Caco-2 (cell line): ENCODE data around the gene NAPEPLD. TPM values are rescaled to one million over a fixed set of nuclear protein-coding genes. Genes with fewer than 3 reads are reported as not detected.

Experiments
- BruUV-seq: library from RNA; stranded (reverse); fragments of 400-500 nt; replicated peaks from 2 replicates; lab custom pipeline; 2021; lab: Mats Ljungman, UMichigan
- CTCF ChIA-PET: fragments of 300-600 bp; sonication (Branson Sonifier 250); formaldehyde crosslinking; loops from one replicate; lab custom pipeline; 2022; ENCODE audit warnings: antibody characterized with exemption; lab: Charles Lee
- POLR2A ChIA-PET: fragments of 300-600 bp; sonication (Branson Sonifier 250); formaldehyde crosslinking; loops from one replicate; lab custom pipeline; 2022; ENCODE audit warnings: antibody characterized with exemption; lab: Charles Lee
- DNase-seq, 2 experiments: peaks; one replicate each; pipeline versions ENCODE4 v3.0.0 to v3.0.0-alpha.2; 2020 to 2022
- H3K27me3 ChIP-seq: replicated peaks from 2 replicates; pipeline ENCODE4 v1.6.0; 2011; ENCODE audit warnings: low read length; ENCODE audit not compliant: control insufficient read depth, insufficient read depth
- H3K36me3 ChIP-seq: 2 replicates; pipeline ENCODE4 v1.5.1; 2011; ENCODE audit warnings: low read length; ENCODE audit not compliant: control insufficient read depth, insufficient read depth
- H3K4me1 ChIP-seq: fragments of 250-450 bp; sonication (Bioruptor Pico); 2 replicates; pipeline ENCODE4 v1.5.1; 2020; ENCODE audit warnings: mild to moderate bottlenecking
- H3K4me3 ChIP-seq: 2 replicates; pipeline ENCODE4 v1.5.1; 2011; ENCODE audit warnings: low read depth, mild to moderate bottlenecking, control low read depth, low read length
- H3K9me3 ChIP-seq: fragments of 250-450 bp; sonication (Bioruptor Pico); 2 replicates; pipeline ENCODE4 v1.5.1; 2020; ENCODE audit warnings: mild to moderate bottlenecking, moderate library complexity
- H3K27ac Mint-ChIP-seq: one replicate; pipeline ENCODE4 v1.8.0; 2022; ENCODE audit warnings: mixed read lengths; ENCODE audit not compliant: unreplicated experiment
- H3K27me3 Mint-ChIP-seq: one replicate; pipeline ENCODE4 v1.8.0; 2022; ENCODE audit warnings: mixed read lengths; ENCODE audit not compliant: insufficient read depth, unreplicated experiment
- H3K36me3 Mint-ChIP-seq: one replicate; pipeline ENCODE4 v1.8.0; 2022; ENCODE audit warnings: mild to moderate bottlenecking, mixed read lengths; ENCODE audit not compliant: insufficient read depth, unreplicated experiment
- H3K4me1 Mint-ChIP-seq: one replicate; pipeline ENCODE4 v1.8.0; 2022; ENCODE audit warnings: low read depth, mixed read lengths; ENCODE audit not compliant: unreplicated experiment
- H3K4me3 Mint-ChIP-seq: one replicate; pipeline ENCODE4 v1.8.0; 2022; ENCODE audit warnings: mild to moderate bottlenecking, moderate library complexity, mixed read lengths; ENCODE audit not compliant: unreplicated experiment
- H3K9me3 Mint-ChIP-seq: one replicate; pipeline ENCODE4 v1.8.0; 2022; ENCODE audit warnings: mixed read lengths; ENCODE audit not compliant: unreplicated experiment
- intact Hi-C: fragments of 100-400 bp; cut with micrococcal nuclease; formaldehyde crosslinking; loops from one replicate; pipeline ENCODE4 v1.10.0; 2022; ENCODE audit not compliant: unreplicated experiment
- total RNA-seq: library from RNA; stranded (reverse); gene quantifications from 2 replicates; pipeline ENCODE4 v1.2.3, GENCODE V29; 2022
- TF ChIP-seq, protein P1 (sequence below), 2 experiments: fragments of 200-600 bp in 1 of 2; IDR thresholded peaks; 1 replicate in 1 of 2; 2 replicates in 1 of 2; pipeline versions ENCODE4 v1.5.1 to v1.8.0; 2011 to 2022; ENCODE audit warnings: antibody characterized with exemption in 1 of 2, control low read depth in 1 of 2, inconsistent platforms in 1 of 2, low read depth in 1 of 2, low read length in 1 of 2, mild to moderate bottlenecking in 1 of 2, moderate library complexity in 1 of 2; ENCODE audit not compliant: insufficient read depth in 1 of 2, severe bottlenecking in 1 of 2, unreplicated experiment in 1 of 2

Gene NAPEPLD
- total RNA-seq, 1 experiment from 2014 or later: 16.9 TPM

DNA sequence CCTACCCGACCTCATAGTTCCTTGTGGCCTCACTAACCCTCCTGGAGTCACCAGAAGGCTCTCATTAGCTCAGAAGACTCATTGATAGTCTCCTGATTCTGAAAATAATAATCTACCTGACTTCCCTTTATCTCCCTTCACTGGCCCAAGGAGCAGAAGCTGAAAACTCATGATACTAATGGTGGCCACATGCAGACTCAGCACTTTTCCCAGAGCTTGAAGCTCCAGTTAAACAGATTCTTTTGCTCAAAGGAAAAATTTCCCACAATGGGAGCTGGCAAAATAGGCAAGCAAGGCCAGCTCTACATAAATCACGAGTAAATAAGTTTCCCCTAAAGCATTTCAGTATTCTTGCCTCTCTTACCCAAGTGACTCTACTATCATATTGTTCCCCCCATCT is 8.2 kb downstream of the NAPEPLD start:
- Mint-ChIP-seq H3K27ac (no peak overlapping the region), H3K9me3 (no peaks in the 10 kb centered on the region), H3K36me3 (no peaks in the 10 kb centered on the region), H3K4me3 (no peak overlapping the region), H3K27me3 (no peaks in the 10 kb centered on the region), H3K4me1 (no peaks in the 10 kb centered on the region)
- TF ChIP-seq, protein P1, sequence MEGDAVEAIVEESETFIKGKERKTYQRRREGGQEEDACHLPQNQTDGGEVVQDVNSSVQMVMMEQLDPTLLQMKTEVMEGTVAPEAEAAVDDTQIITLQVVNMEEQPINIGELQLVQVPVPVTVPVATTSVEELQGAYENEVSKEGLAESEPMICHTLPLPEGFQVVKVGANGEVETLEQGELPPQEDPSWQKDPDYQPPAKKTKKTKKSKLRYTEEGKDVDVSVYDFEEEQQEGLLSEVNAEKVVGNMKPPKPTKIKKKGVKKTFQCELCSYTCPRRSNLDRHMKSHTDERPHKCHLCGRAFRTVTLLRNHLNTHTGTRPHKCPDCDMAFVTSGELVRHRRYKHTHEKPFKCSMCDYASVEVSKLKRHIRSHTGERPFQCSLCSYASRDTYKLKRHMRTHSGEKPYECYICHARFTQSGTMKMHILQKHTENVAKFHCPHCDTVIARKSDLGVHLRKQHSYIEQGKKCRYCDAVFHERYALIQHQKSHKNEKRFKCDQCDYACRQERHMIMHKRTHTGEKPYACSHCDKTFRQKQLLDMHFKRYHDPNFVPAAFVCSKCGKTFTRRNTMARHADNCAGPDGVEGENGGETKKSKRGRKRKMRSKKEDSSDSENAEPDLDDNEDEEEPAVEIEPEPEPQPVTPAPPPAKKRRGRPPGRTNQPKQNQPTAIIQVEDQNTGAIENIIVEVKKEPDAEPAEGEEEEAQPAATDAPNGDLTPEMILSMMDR (IDR thresholded peaks at IDR 0.05; ENCODE audit: insufficient read depth in 1 of 2, low read depth in 1 of 2, low read length in 1 of 2, severe bottlenecking in 1 of 2, unreplicated experiment in 1 of 2): no peak
- no TSS peak for BruUV-seq
- Histone ChIP-seq H3K4me1 (no peaks in the 10 kb centered on the region), H3K4me3 (no peak overlapping the region), H3K9me3 (no peaks in the 10 kb centered on the region), H3K36me3 (no peaks in the 10 kb centered on the region), H3K27me3 (no peaks in the 10 kb centered on the region)
- ChIA-PET CTCF (no interaction called here), POLR2A (no interaction called here)
- intact Hi-C loops: no loop called here
- no peak for DNase-seq

DNA sequence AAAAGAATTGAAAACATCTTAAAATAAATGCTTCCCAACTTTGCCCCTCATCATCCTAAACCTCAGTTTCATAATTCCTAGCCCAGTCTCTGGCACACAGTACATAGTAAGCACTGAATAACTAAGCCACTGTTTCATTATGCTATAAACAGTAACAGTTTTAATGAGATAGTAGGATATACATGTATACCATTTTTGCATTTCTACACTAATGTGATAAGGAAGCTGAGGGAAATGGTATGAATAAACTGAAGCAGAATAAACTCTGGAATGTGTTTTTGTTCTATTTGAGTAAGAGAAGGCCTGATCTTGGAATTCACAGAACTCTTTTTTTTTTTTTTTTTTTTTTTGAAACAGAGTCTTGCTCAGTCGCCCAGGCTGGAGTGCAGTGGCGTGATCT is 8.8 kb downstream of the NAPEPLD start:
- Mint-ChIP-seq H3K36me3 (no peaks in the 10 kb centered on the region), H3K4me1 (no peaks in the 10 kb centered on the region), H3K27ac (no peak overlapping the region), H3K27me3 (no peaks in the 10 kb centered on the region), H3K9me3 (no peaks in the 10 kb centered on the region), H3K4me3 (no peak overlapping the region)
- no peak for DNase-seq
- H3K9me3 ChIP-seq: no peaks in the 10 kb centered on the region
- H3K4me3 ChIP-seq: no peak overlapping the region
- no peaks in the 10 kb centered on the region for H3K4me1 ChIP-seq
- BruUV-seq: no TSS peak
- CTCF ChIA-PET: no interaction called here
- intact Hi-C loops: no loop called here
- POLR2A ChIA-PET: no interaction called here
- H3K27me3 ChIP-seq: no peaks in the 10 kb centered on the region
- no peaks in the 10 kb centered on the region for H3K36me3 ChIP-seq
- TF ChIP-seq, protein P1 (IDR thresholded peaks at IDR 0.05; ENCODE audit: insufficient read depth in 1 of 2, low read depth in 1 of 2, low read length in 1 of 2, severe bottlenecking in 1 of 2, unreplicated experiment in 1 of 2): no peak

DNA sequence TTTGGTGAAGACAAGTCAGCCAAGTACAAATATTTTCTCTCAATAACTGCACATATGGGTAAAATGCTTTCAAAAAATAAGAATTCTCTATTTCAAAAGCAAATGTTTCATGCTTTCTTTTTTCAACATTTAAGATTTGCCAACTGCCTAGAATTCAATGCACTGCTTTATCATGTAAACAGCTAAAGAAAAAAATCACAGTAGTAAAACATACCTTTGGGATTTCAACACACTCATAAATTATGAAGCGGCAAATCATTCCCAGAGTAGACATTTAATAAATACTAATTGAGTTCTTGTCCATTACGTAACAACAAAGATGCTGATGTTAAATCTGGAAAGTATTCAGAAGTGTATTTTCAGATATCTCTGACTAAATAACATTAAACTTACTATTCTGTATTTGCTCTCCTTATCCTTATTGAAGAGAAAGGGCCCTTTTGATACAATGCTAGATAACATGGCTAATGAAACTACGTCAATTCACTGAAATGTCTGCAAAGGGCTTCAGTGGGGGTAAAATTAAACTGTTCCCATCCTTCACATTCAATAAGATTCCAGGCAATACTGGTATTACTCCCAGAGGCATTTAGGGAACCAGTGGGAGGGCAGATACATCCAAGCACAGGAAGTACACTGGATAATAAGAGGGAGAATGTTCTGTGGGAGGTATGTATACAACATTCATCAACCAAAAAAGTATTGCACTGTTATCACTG is 13.9 kb downstream of the NAPEPLD start:
- no peaks in the 10 kb centered on the region for H3K4me1 Mint-ChIP-seq
- H3K9me3 Mint-ChIP-seq: no peaks in the 10 kb centered on the region
- Histone ChIP-seq H3K27me3 (no peaks in the 10 kb centered on the region), H3K4me3 (no peak overlapping the region), H3K4me1 (no peaks in the 10 kb centered on the region), H3K36me3 (no peaks in the 10 kb centered on the region), H3K9me3 (no peaks in the 10 kb centered on the region)
- H3K36me3 Mint-ChIP-seq: no peaks in the 10 kb centered on the region
- intact Hi-C loops: no loop called here
- ChIA-PET CTCF (no interaction called here), POLR2A (no interaction called here)
- no peaks in the 10 kb centered on the region for H3K27me3 Mint-ChIP-seq
- TF ChIP-seq, protein P1 (IDR thresholded peaks at IDR 0.05; ENCODE audit: insufficient read depth in 1 of 2, low read depth in 1 of 2, low read length in 1 of 2, severe bottlenecking in 1 of 2, unreplicated experiment in 1 of 2): no peak
- H3K27ac Mint-ChIP-seq: no peak overlapping the region
- no TSS peak for BruUV-seq
- DNase-seq: no peak
- H3K4me3 Mint-ChIP-seq: no peak overlapping the region
